Measurements from ENCODE around the gene TBX3.

TBX3 gene

GRCh38 chr12:114701553-114701952 is 17.6 kb upstream of the TBX3 start:
- H3K4me3 ChIP-seq (ENCODE audit: low read depth, low read length): no peak overlapping the region
- TF ChIP-seq CTCF (IDR thresholded peaks at IDR 0.05; ENCODE audit: insufficient read depth, low read depth, low read length, missing control alignments): no peak
- no peak for DNase-seq (ENCODE audit: low read depth)

- TF ChIP-seq CTCF (IDR thresholded peaks at IDR 0.05; ENCODE audit: insufficient read depth, low read depth, low read length, missing control alignments): no peak
- DNase-seq (ENCODE audit: low read depth): no peak
- H3K4me3 ChIP-seq (ENCODE audit: low read depth, low read length): no peak overlapping the region
These were observed 17.1 kb upstream of the TBX3 start for GRCh38 chr12:114701104-114701414.

- TF ChIP-seq CTCF (IDR thresholded peaks at IDR 0.05; ENCODE audit: insufficient read depth, low read depth, low read length, missing control alignments): no peak
- no peak for DNase-seq (ENCODE audit: low read depth)
- no peak overlapping the region for H3K4me3 ChIP-seq (ENCODE audit: low read depth, low read length)
These were observed 16.6 kb upstream of the TBX3 start for GRCh38 chr12:114700392-114701103.

GRCh38 chr12:114698566-114699163 is 14.7 kb upstream of the TBX3 start:
- no peak for DNase-seq (ENCODE audit: low read depth)
- no peak overlapping the region for H3K4me3 ChIP-seq (ENCODE audit: low read depth, low read length)
- no peak for TF ChIP-seq CTCF (IDR thresholded peaks at IDR 0.05; ENCODE audit: insufficient read depth, low read depth, low read length, missing control alignments)

GRCh38 chr12:114697741-114698565 is 14.0 kb upstream of the TBX3 start:
- no peak overlapping the region for H3K4me3 ChIP-seq (ENCODE audit: low read depth, low read length)
- no peak for DNase-seq (ENCODE audit: low read depth)
- no peak for TF ChIP-seq CTCF (IDR thresholded peaks at IDR 0.05; ENCODE audit: insufficient read depth, low read depth, low read length, missing control alignments)

GRCh38 chr12:114697243-114697716 is 13.3 kb upstream of the TBX3 start:
- no peak for TF ChIP-seq CTCF (IDR thresholded peaks at IDR 0.05; ENCODE audit: insufficient read depth, low read depth, low read length, missing control alignments)
- H3K4me3 ChIP-seq (ENCODE audit: low read depth, low read length): no peak overlapping the region
- no peak for DNase-seq (ENCODE audit: low read depth)
